ENCODE measurements around the gene HECW1.
"Not testable (repeated sequence)": the region's sequence is repeated elsewhere in the genome, so short reads cannot be mapped to it uniquely, and the experiment has no call there.

HECW1 gene

GRCh38 chr7:43306404-43306803, 194.0 kb downstream of the HECW1 start:
- DNase-seq, result no peak

GRCh38 chr7:43307522-43307921, 195.1 kb downstream of the HECW1 start:
- DNase-seq, result no peak

- DNase-seq, result no peak
These were observed 196.7 kb downstream of the HECW1 start for GRCh38 chr7:43308913-43309705.

GRCh38 chr7:43309706-43310022, 197.2 kb downstream of the HECW1 start:
- no peak for DNase-seq

GRCh38 chr7:43311052-43311451, 198.6 kb downstream of the HECW1 start:
- no peak for DNase-seq

GRCh38 chr7:43311694-43312093, 199.2 kb downstream of the HECW1 start:
- DNase-seq, result no peak

- DNase-seq, result no peak
These were observed 201.4 kb downstream of the HECW1 start for GRCh38 chr7:43313628-43314378.

- no peak for DNase-seq
These were observed 202.1 kb downstream of the HECW1 start for GRCh38 chr7:43314379-43315158.

- no peak for DNase-seq
These were observed 204.6 kb downstream of the HECW1 start for GRCh38 chr7:43317075-43317474.

- no peak for DNase-seq
These were observed 205.8 kb downstream of the HECW1 start for GRCh38 chr7:43318188-43318770.

- no peak for DNase-seq
These were observed 213.1 kb downstream of the HECW1 start for GRCh38 chr7:43325595-43325994.

GRCh38 chr7:43328336-43328735, 215.9 kb downstream of the HECW1 start:
- no peak for DNase-seq

- no peak for DNase-seq
These were observed 216.4 kb downstream of the HECW1 start for GRCh38 chr7:43328785-43329380.

GRCh38 chr7:43332193-43332796, 219.8 kb downstream of the HECW1 start:
- DNase-seq, result no peak

- no peak for DNase-seq
These were observed 224.7 kb downstream of the HECW1 start for GRCh38 chr7:43337191-43337590.

GRCh38 chr7:43337811-43338210, 225.4 kb downstream of the HECW1 start:
- no peak for DNase-seq

- no peak for DNase-seq
These were observed 228.7 kb downstream of the HECW1 start for GRCh38 chr7:43341132-43341531.

GRCh38 chr7:43343417-43343816, 231.0 kb downstream of the HECW1 start:
- DNase-seq, result not testable (repeated sequence)

- DNase-seq, result not testable (repeated sequence)
These were observed 233.2 kb downstream of the HECW1 start for GRCh38 chr7:43345696-43346095.

- DNase-seq, result no peak
These were observed 239.2 kb downstream of the HECW1 start for GRCh38 chr7:43351683-43352082.

- no peak for DNase-seq
These were observed 241.5 kb downstream of the HECW1 start for GRCh38 chr7:43353902-43354301.

All from nucleus accumbens (tissue), 56 donors.